Measurements from ENCODE around the gene CMIP.

- TF ChIP-seq CTCF (IDR thresholded peaks at IDR 0.05; ENCODE audit: insufficient read depth, low read length, poor library complexity, severe bottlenecking) (no peak), EZH2phosphoT487 (conservative IDR thresholded peaks at IDR 0.05; ENCODE audit: low read length) (no peak)
Observed at GRCh38 chr16:81545470-81546250, 101.1 kb downstream of the CMIP start.
